Fibroblast of skin of back (primary cell): ENCODE data around the gene ZBTB40. TPM values are rescaled to one million over a fixed set of nuclear protein-coding genes. Genes with fewer than 3 reads are reported as not detected.
A peak's percentile ranks its signal among the peaks of the same experiment; 100 is the strongest.

ENCODE experiments used
- DNase-seq: peaks from one replicate; pipeline ENCODE4 v3.0.0-alpha.2; 2013
- polyA plus RNA-seq, 2 experiments: library from polyadenylated mRNA; unstranded; fragments of 120-200 nt; gene quantifications; one replicate each; pipeline ENCODE4 v1.2.1, GENCODE V29; 2013; ENCODE audit not compliant: insufficient read length in 2 of 2

Gene ZBTB40, protein sequence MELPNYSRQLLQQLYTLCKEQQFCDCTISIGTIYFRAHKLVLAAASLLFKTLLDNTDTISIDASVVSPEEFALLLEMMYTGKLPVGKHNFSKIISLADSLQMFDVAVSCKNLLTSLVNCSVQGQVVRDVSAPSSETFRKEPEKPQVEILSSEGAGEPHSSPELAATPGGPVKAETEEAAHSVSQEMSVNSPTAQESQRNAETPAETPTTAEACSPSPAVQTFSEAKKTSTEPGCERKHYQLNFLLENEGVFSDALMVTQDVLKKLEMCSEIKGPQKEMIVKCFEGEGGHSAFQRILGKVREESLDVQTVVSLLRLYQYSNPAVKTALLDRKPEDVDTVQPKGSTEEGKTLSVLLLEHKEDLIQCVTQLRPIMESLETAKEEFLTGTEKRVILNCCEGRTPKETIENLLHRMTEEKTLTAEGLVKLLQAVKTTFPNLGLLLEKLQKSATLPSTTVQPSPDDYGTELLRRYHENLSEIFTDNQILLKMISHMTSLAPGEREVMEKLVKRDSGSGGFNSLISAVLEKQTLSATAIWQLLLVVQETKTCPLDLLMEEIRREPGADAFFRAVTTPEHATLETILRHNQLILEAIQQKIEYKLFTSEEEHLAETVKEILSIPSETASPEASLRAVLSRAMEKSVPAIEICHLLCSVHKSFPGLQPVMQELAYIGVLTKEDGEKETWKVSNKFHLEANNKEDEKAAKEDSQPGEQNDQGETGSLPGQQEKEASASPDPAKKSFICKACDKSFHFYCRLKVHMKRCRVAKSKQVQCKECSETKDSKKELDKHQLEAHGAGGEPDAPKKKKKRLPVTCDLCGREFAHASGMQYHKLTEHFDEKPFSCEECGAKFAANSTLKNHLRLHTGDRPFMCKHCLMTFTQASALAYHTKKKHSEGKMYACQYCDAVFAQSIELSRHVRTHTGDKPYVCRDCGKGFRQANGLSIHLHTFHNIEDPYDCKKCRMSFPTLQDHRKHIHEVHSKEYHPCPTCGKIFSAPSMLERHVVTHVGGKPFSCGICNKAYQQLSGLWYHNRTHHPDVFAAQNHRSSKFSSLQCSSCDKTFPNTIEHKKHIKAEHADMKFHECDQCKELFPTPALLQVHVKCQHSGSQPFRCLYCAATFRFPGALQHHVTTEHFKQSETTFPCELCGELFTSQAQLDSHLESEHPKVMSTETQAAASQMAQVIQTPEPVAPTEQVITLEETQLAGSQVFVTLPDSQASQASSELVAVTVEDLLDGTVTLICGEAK
- 7.6 TPM for polyA plus RNA-seq (2013, experiment 1 of 2; ENCODE audit: insufficient read length)
- 6.6 TPM for polyA plus RNA-seq (2013, experiment 2 of 2; ENCODE audit: insufficient read length)

DNA sequence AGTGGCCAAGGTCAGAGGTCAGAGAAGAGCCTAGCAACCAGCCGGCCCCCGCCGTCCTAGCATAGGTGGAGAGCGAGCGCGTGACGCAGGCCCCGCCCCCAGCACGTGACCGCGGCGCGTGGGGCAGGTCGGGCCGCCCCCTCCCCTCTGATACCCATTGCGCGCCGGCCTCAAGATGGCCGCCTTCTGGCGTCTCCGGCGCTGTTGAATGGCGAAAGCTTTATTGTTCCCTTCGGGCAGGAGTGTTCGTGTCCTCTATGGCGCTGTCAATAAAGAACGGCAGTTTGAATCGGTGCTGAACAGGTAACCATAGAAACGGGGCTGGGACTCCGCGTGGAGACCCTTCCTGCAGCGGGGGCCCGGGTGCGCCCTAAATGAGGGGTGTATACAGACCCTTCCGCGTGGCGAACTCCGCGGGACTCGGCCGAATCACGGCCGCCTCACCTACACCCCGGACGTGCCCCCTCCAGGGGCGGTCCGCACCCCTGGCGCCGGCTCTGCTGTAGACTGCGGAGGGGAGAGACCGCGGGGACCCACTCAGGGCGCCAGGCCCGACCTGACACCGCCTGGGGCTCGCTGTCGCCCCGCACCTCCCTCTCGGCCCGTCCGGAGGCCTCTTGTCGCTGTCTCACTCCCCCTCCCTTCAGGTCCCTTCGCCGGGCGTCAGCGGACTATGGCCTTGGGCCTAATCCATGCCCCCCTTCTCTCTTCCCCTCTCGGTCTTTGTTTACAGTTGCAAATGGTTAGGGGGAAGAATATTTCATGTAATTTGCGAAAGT lies at the start of gene ZBTB40:
ZBTB40 (plus strand) TSS at position 150 of the 779 bp plus-strand sequence. CDS start 38,098 bp downstream, outside the sequence.
- DNase-seq, result peak; percentile 97

DNA sequence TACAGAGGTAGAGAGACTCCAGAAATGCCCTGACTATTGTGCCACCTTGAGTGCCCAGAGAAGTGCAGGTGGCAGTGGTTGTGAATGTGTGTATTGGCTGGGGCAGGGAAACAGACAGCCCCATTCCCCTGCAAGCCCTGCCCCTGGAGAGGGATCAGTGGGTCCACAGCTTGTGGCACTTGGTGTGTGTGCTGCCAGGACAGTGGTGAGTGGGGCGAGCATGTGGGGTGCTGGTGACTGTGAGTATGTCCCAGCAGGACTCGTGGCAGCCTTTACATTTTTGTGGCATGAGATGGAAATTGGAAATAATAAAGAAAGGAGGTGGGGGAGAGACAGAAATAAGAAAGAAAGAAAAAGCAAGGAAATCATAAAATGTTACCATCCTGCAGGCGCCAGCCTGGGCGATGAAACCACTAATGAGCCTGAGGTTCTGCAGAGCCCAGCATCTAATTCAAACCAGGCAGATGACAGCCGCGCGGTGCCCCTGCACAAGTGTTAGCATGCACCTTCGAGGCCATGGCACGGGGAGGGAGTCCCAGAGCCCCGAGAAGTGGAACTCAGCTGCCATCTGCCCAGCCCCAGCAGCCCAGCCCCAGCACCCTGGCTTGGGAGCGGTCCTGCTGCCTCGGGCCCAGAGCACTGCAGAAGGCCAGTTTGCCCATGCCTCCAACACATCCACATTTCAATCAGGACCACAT lies 49.1 kb upstream of the ZBTB40 start:
- peak; percentile 39 for DNase-seq

DNA sequence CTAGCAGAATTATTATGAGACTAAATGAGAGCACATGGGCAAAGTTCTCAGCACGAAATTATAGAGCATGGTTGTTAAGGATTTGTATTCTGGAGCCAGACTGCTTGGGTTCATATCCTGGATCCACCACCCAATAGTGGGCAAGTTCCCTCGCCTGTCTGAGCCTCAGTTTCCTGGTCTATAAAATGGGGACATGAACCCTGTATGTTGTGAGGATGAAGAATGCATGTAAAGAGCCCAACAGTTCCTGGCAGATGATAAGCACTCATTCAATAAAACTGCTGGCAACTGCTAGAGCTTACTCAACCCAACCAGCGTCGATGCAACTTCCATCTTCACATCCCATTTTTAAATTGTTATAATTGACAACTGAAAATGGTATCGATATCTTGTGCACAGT lies 47.2 kb upstream of the ZBTB40 start:
- no peak for DNase-seq

DNA sequence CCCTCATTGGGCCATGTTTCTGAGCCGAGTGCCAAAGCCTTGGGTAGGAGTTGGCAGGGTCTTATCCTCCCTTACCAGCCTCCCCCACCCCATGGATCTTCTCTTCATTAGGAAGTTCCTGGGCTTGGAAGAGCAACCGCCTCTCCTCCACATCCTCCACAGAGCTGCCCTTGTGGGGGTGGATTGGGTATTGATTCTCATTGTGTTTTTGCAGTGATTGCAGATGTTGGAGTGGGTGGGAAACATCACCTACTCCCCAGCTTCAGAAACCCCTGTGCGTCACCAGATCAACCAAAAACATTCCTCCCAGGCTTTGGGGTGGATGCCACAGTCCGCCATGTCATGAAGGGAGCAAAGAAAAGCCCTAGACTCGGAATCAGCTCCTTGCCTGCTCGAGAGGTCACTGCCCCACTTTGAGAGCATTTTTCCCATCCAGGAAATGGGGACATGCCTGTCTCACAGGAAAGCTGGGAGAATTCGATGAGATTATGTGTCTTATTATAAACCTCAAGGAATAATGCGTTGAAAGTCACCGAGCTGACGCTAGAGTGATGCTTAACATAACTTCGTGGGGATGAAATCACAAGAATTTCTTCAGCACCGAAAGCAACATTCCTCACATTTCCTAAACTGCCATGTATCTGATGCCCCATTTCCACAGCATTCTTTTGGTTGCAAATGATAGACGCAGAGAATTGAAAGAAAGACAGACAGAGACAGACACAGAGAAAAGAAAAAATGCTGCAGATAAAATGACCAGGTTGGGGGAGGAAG lies 44.7 kb upstream of the ZBTB40 start:
- DNase-seq, result peak; percentile 77

DNA sequence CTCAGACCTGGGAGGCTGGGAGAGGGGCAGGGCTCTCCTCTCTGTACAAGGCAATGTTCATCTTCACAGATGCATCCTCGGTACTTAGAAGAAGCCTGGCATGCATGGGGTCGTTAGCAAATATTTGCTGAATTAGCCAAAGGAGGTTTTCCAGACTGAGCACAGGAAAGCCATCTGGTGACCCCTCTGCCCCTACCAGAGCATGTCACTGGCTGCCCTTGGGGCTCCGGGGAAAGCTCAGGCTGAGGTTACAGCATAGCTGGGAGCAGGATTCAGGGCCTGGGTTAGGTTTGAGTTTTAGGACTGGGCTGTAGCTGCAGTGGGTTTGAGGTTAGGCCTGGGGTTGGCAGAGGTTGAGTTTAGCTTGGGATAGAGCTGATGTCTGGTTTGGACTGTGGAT lies 43.4 kb upstream of the ZBTB40 start:
- DNase-seq, result no peak

DNA sequence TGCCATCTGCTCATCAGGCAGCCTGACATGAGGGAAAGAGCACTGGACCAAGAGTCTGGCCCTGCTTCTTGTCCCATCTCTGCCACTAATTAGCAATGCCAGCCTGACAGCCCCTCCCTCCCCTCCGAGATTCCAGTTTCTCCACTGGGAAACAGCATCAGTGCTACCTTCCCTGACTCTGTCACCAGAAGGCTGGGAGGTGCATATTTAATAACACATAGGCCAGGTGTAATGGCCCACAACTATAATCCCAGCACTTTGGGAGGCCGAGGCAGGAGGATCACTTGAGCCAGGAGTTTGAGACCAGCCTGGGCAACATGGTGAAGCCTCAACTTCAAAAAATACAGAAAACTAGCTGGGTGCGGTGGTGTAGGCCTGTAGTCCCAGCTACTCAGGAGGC lies 41.2 kb upstream of the ZBTB40 start:
- no peak for DNase-seq

DNA sequence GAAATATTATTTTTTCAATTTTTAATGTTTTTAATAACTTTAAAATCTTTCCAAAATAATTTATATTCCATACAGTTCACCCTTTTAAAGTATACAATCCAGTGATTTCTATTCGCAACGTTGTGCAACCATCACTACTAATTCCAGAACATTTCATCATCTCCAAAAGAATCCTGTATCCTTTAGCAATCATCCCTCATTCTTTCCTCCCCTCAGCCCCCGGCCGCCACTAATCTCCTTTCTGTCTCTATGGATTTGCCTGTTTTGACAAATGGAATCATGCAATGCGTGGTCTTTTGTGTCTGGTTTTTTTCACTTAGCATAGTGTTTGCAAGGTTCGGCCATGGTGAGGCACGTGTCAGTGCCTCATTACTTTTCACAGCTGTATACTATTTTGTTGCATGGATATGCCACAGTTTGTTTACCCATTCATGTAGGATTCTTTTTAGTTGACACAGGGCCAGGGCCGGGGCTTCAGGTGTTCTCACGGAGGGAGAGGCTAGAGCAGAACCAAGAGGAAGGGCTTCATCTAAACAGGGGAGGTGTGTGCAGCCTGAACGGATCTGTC lies 40.6 kb upstream of the ZBTB40 start:
- no peak for DNase-seq

DNA sequence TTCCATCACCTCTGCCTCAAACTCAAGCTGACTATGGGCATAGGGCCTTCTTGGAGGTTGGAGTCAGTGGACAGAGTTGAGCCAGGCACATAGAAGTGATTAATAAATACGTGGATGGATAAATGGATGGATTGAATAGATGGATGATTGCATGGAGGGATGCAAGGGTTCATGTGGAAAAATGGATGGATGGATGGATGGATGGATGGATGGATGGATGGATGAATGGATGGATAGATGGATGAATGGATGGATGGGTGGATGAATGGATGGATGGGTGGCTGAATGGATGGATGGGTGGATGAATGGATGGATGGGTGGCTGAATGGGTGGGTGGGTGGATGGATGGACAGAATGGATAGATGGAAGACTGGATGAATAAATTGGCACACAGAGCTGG lies 40.1 kb upstream of the ZBTB40 start:
- DNase-seq, result no peak

DNA sequence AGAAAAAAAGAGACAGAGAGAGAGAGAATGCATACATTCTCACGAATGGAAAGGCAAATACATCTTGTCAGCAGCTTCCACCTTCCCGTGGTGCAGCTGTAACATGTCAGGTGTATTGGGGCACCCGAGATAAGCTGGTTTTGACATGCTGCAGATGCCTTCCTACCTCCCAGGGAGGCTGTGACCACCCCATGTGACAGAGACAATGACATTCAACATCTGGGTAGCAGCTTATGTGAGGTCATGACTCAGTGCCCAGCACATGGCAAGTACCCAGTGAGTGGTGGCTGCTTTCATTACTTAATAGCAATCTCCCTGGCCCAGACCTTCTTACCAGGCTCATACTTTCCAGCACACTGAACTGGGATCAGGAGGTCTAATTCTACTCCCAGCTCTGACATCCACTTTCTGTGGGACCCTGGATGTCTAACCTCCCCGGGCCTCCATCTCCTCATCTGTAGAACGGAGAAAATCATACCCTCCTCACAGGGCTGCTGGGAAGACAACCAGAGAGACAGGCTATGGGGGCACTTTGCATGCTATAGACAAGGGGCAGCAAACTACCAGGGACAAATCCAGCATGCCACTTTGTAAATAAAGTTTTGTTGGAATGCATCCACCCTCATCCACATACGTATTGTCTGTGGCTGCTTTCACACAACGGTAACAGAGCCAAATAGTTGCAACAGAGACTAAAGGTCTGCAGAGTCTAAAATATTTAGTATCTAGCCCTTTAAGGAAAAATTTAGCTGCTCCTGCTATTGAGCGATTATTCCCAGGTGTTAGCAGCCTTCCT lies 38.5 kb upstream of the ZBTB40 start:
- peak; percentile 54 for DNase-seq

DNA sequence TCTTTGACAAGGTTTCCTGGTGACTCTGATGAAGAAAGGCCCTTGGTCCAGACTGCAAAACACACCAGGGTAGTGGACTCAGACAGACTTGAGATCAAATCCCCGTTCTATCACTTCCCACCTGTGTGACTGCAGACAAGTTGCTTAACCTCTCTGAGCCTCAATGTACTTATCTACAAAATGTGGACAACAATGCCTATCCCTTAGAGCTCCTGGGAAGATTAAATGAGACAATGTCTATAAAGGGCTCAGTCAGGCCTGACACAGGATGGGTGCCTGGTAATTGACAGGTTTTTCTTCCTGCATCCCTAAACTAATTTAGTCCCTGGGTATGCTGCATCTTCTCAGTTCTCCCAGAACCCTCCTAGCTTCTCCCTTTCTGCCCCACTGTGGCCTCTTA lies 37.9 kb upstream of the ZBTB40 start:
- no peak for DNase-seq

DNA sequence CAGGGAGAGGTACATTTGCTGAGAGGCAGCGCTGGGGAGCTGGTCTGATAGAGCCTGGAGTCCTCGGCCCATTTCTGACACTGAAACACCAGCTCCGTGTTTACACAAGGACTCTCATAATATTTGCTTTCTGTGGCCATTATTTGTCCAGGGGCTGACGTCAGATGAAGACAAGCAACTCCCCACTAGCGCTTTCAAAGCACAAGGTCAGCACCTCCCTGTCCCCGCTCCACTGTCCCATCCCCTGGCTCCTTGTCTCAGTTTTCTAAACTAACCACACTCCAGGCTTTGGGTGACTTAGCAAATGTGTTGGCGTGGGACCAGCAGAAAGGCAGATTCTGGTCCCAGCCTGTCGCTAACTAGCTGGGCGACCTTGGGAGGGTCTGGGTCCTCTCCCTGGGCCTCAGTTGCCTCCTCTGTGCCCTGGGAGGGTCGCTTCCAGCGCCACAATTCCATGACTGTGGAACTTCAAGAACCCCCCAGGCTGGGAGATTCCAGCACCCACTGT lies 37.4 kb upstream of the ZBTB40 start:
- DNase-seq, result peak; percentile 56

DNA sequence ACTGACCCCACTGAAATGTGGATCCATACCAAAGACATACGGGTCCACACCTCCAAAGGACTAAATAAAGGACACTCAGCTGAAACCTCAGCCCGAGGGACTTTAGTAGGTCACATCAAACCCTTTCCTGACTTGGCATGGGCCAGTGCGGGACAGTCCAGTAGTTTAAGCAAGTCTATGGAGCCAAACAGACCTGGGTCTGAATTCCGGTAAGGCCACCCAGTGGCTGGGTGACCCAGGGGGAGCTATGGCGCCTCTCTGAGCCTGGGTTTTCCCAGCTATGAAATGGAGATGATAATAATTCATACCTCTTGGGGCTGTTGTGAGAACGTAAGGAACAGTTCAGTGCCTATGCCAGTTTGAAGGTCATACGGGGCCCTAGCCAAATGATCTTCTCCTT lies 36.2 kb upstream of the ZBTB40 start:
- no peak for DNase-seq

DNA sequence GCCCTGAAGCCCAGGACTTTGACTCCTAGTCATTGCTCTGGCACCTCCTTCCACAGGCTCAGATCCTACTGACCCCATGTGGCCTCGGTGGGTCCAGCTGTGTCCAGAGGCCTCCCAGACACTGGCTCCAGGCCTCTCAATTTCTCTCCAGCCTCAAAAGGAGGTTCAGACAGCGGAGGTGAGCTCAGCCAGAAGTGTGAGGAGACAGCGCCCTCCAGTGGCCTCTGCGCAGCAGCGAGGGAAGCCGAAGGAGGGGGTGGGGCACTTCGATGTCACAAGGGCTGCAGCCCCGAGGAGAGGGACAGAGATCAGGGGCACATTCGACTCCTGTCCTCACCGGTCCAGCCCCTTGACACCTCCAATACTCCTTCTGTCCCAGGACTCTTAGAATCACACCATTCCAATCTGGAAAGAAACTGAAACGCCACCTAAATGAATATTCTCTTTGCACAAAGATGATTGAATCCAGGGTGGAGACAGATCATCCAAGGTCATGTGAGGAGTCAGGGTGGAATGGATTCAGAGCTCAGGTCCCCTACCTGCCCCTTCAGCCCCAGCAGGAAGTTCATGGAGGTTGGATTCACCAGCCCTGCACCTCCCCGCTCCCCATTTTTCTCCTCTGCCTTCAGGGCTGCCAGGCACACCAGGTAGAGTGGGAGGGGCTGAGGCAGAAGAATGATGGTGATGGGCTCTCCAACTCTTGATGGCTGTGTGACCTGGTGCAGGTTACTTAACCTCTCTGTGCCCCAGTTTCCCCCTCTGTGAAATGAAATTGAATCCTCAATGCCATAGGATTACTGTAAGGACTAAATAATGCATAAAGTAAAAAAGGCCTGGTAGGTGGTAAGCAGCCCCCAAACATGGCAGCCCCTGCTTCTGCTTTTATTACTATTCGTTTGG lies 34.8 kb upstream of the ZBTB40 start:
- DNase-seq, result peak; percentile 72

DNA sequence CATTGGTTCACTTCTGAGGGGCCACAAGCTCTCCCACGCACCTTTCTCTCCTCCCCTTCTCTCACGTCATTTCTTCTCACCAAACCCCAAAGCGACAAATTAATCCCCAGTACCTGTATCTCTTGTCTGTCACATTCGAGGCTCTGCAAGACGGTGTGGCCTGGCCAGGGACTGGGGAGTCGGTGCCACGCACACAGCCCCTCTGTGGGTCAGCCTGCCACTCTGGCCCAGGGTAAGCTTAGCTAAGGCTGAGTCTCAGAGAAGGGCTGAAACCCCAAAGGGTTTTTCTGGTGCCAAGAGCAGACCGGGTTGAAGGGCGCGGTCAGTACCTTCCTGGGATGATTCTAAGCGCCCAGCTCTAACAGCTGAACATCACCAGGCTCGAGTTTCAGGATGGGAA lies 34.2 kb upstream of the ZBTB40 start:
- DNase-seq, result no peak

DNA sequence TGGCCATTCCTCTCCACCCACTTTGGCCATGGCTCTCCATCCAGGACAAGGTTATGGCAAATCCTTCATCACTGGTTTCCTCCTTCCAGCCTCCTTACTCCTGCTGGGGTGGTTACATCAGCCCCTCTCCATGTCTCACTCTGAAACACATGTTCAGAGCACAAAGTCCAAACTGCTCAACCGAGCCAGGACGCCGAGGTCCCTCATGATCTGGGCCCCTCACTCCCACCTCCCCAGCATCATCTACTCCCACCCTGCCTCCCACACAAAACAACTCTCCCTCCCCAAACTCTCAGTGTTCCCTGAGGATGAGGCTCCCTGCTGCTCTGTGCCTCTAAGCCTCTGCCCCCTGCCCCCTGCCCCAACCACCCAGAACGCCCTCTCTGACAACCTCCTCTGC lies 33.3 kb upstream of the ZBTB40 start:
- no peak for DNase-seq

DNA sequence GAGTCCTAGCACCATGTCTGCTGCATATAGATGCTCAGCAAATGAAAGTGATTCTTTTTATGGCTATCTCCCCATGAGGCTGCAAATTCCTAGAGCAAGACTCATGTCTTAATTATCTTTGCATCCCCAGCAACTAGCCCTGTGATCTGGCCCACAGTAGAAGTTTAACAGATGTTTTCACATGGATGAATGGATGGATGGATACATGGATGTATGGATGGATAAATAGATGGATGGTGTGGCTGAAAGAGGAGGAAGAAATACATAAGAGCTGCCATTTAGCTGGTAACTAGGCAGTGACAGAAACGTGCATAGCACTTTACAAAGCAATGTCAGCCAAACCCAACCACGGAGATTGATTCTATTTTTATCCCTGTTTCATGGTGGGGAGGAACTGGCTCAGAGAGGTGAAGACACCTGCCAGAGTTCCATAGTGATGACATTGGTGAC lies 32.7 kb upstream of the ZBTB40 start:
- DNase-seq, result peak; percentile 80

DNA sequence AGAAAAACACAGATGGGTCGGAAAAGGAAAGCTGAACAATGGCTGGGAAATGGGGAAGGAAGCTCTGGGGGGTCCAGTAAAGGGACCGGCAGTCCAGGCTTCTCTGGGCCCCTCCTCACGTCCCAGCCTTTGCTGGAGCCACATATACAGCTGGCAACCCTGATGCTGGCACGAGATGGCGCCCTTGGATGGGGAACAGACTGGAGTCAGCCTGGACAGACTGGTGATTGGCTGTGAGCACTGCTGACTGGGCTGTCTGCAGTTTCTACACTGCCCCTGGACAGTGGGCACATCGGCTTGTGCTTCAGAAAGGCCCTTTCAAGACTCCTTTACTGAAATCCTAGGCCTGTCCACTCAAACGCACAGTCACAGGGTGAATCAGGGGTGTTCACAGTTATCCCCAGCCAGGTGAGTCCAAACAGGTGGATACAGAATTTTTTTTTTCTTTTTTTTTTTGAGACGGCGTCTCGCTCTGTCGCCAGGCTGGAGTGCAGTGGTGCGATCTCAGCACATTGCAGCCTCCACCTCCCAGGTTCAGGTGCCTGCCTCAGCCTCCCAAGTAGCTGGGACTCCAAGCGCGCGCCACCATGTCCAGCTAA lies 31.1 kb upstream of the ZBTB40 start:
- DNase-seq, result peak; percentile 76
